Lower leg skin (tissue), 3 donors: ENCODE data around the gene LSM14B.

ENCODE experiments used
- POLR2A ChIP-seq, 2 donors: fragments of 450-650 bp; IDR thresholded peaks; one replicate each; pipeline ENCODE4 v1.6.1; 2016 to 2017; ENCODE audit warnings: antibody characterized with exemption in 2 of 2, mild to moderate bottlenecking in 1 of 2, moderate library complexity in 1 of 2
- TF ChIP-seq, protein P1 (sequence below), 3 donors: fragments of 450-650 bp; IDR thresholded peaks; one replicate each; pipeline ENCODE4 v1.5.1; 2016; ENCODE audit warnings: antibody characterized with exemption in 3 of 3, mild to moderate bottlenecking in 3 of 3, moderate library complexity in 2 of 3

DNA sequence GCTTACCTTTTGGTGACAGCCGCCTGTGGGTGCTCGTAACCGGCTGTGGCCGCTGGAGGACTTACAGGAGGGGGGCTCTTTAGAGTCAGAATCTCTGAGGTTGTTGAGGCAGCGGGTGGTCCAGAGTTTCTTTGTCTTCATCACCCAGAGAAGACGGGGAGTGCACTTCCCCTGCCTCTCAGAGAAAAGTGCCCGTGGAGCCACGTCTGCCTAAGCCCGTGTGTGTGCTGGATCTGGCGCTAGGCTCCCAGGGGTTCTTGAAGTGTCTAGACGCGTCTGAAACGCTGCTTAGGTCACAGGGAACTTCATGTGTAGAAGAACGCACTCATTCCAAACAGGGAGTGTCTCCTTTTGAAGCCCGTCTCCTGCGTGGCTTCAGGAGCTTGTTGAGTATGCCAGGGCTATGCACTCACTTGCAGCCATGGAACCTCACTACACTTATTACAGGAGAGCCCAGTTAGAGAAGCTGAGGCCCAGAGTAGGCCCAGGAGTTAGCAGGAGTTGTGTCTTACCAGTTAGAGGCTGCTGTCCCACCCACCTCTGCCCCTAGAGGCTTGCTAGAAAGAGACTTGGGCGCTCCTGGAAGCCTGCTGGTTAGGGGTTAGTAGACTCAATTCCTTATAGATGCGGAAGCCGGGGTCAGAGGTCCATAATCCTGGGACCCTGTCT, 1.3 kb downstream of the LSM14B start:
- TF ChIP-seq, protein P1, sequence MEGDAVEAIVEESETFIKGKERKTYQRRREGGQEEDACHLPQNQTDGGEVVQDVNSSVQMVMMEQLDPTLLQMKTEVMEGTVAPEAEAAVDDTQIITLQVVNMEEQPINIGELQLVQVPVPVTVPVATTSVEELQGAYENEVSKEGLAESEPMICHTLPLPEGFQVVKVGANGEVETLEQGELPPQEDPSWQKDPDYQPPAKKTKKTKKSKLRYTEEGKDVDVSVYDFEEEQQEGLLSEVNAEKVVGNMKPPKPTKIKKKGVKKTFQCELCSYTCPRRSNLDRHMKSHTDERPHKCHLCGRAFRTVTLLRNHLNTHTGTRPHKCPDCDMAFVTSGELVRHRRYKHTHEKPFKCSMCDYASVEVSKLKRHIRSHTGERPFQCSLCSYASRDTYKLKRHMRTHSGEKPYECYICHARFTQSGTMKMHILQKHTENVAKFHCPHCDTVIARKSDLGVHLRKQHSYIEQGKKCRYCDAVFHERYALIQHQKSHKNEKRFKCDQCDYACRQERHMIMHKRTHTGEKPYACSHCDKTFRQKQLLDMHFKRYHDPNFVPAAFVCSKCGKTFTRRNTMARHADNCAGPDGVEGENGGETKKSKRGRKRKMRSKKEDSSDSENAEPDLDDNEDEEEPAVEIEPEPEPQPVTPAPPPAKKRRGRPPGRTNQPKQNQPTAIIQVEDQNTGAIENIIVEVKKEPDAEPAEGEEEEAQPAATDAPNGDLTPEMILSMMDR (IDR thresholded peaks at IDR 0.05): no peak
- no peak for TF ChIP-seq POLR2A (IDR thresholded peaks at IDR 0.05)
